SK-MEL-5 (cell line): ENCODE measurements around the gene DICER1. TPM values are rescaled to one million over a fixed set of nuclear protein-coding genes. Genes with fewer than 3 reads are reported as not detected.

ENCODE experiments used
- DNase-seq: peaks from one replicate; pipeline ENCODE4 v3.0.0-alpha.2; 2016; ENCODE audit warnings: low read depth, low spot score
- in situ Hi-C: cut with HindIII; loops from 2 replicates; pipeline ENCODE4 v1.10.0; 2016; ENCODE audit warnings: low sequenced_read_pairs, high pct_unique_total_duplicates, low pct_unique_long_range_greater_than_20kb
- total RNA-seq: library from RNA; depleted of rRNA; stranded (reverse); fragments of >200 nt; shearing (Covaris generic); gene quantifications from 2 replicates; pipeline ENCODE4 v1.2.3, GENCODE V29; 2014

The DICER1 gene
- total RNA-seq, 1 experiment from 2014 or later, result 38.8 TPM

- in situ Hi-C loops, result no loop called here
- no peak for DNase-seq
Measured at GRCh38 chr14:95111507-95112164, 45.7 kb downstream of the DICER1 start.

- DNase-seq, result no peak
- in situ Hi-C loops, result no loop called here
Measured at GRCh38 chr14:95110178-95110577, 47.2 kb downstream of the DICER1 start.

- in situ Hi-C loops, result no loop called here
- no peak for DNase-seq
Measured at GRCh38 chr14:95107711-95108110, 49.6 kb downstream of the DICER1 start.

- in situ Hi-C loops, result no loop called here
- no peak for DNase-seq
Measured at GRCh38 chr14:95106971-95107370, 50.4 kb downstream of the DICER1 start.

- in situ Hi-C loops, result no loop called here
- DNase-seq, result no peak
Measured at GRCh38 chr14:95104911-95105310, 52.4 kb downstream of the DICER1 start.

GRCh38 chr14:95102680-95103044 lies 54.7 kb downstream of the DICER1 start:
- DNase-seq, result no peak
- in situ Hi-C loops, result no loop called here

- in situ Hi-C loops, result no loop called here
- DNase-seq, result no peak
Measured at GRCh38 chr14:95101736-95102679, 55.3 kb downstream of the DICER1 start.

GRCh38 chr14:95098984-95099599 lies 58.2 kb downstream of the DICER1 start:
- peak; percentile 86 for DNase-seq
- in situ Hi-C loops, result no loop called here

GRCh38 chr14:95097385-95097784 lies 59.9 kb downstream of the DICER1 start:
- DNase-seq, result no peak
- in situ Hi-C loops, result no loop called here

- DNase-seq, result no peak
- in situ Hi-C loops, result no loop called here
Measured at GRCh38 chr14:95096476-95096875, 60.9 kb downstream of the DICER1 start.

GRCh38 chr14:95095996-95096395 lies 61.3 kb downstream of the DICER1 start:
- DNase-seq, result no peak
- in situ Hi-C loops, result no loop called here

- in situ Hi-C loops, result no loop called here
- no peak for DNase-seq
Measured at GRCh38 chr14:95092723-95093122, 64.6 kb downstream of the DICER1 start.

GRCh38 chr14:95091581-95091980 lies 65.7 kb downstream of the DICER1 start:
- DNase-seq, result no peak
- in situ Hi-C loops, result no loop called here

GRCh38 chr14:95088665-95089064 lies 68.7 kb downstream of the DICER1 start:
- DNase-seq, result no peak
- in situ Hi-C loops, result no loop called here

- no peak for DNase-seq
- in situ Hi-C loops, result no loop called here
Measured at GRCh38 chr14:95087619-95088018, 69.7 kb downstream of the DICER1 start.

GRCh38 chr14:95085321-95085720 lies 72.0 kb downstream of the DICER1 start:
- in situ Hi-C loops, result no loop called here
- no peak for DNase-seq

- in situ Hi-C loops, result no loop called here
- DNase-seq, result no peak
Measured at GRCh38 chr14:95078867-95079266, 78.5 kb downstream of the DICER1 start.

- no peak for DNase-seq
- in situ Hi-C loops, result no loop called here
Measured at GRCh38 chr14:95077345-95077744, 80.0 kb downstream of the DICER1 start.

- in situ Hi-C loops, result no loop called here
Measured at GRCh38 chr14:95075789-95076188, 81.5 kb downstream of the DICER1 start.

More at GRCh38 chr14:95075789-95076188, 81.5 kb downstream of the DICER1 start:
- DNase-seq, result no peak
